Measurements from ENCODE around the gene LRIG1. TPM values are rescaled to one million over a fixed set of nuclear protein-coding genes. Genes with fewer than 3 reads are reported as not detected.
"Not testable (repeated sequence)": the region's sequence is repeated elsewhere in the genome, so short reads cannot be mapped to it uniquely, and the experiment has no call there.

LRIG1 gene
- total RNA-seq, 1 experiment from 2014 or later = 16.0 TPM

DNA sequence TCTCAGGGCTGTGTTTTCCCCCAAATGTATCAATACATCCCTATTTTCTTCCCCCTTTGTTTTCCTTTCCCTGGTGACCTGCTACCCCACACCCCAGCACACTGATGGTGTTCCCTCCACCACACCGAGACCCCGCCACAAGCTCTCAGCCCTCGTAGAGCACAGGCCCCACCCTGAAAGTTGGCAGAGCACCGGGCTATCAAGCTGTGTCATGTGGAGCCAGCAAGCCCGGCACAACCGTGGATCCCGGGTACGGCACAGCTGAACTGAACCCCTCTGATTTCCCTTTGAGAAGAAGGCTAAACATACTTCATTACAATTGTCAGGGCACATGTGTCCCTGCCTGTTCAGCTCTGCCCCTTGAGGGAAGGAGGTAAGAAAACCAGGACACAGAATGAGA, 69.9 kb downstream of the LRIG1 start:
- H3K4me1 ChIP-seq (replicated peaks) = peaks cover 13% of the 10 kb centered on the region
- H3K4me3 ChIP-seq = no peak overlapping the region
- no peaks in the 10 kb centered on the region for H3K27me3 ChIP-seq (replicated peaks)
- no peaks in the 10 kb centered on the region for H3K9me3 ChIP-seq (replicated peaks)
- no peaks in the 10 kb centered on the region for H3K36me3 ChIP-seq
- no peak for DNase-seq (ENCODE audit: low read depth in 1 of 2, low spot score in 2 of 2)
- no peak overlapping the region for H3K27ac ChIP-seq

DNA sequence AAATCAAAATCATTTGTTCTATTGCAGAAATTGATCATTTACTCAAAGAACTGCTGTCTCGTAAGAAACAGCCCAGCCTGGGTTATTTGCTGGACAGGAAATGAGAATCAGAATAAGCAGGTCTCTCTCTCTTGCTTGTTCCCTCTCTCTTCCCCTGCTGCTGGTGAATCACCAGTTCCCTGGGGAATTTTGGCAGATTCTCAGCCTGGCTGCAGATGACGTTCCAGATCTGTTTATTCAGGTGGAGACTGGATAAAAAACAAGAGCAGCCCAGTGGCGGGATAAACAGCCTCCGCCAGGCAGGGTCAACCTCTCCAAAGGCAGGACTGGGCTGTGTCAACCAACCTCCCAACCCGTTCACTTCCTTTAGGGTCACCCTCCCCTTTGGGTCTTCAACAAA, 72.1 kb downstream of the LRIG1 start:
- Histone ChIP-seq H3K27me3 (replicated peaks) (no peaks in the 10 kb centered on the region), H3K4me1 (replicated peaks) (peaks cover 17% of the 10 kb centered on the region), H3K36me3 (no peaks in the 10 kb centered on the region), H3K27ac (peak overlapping the region; percentile 30; the same call in 1 of the 2 replicates), H3K9me3 (replicated peaks) (no peaks in the 10 kb centered on the region), H3K4me3 (no peak overlapping the region)
- peak; percentile 90 to 92 for DNase-seq (ENCODE audit: low read depth in 1 of 2, low spot score in 2 of 2)

DNA sequence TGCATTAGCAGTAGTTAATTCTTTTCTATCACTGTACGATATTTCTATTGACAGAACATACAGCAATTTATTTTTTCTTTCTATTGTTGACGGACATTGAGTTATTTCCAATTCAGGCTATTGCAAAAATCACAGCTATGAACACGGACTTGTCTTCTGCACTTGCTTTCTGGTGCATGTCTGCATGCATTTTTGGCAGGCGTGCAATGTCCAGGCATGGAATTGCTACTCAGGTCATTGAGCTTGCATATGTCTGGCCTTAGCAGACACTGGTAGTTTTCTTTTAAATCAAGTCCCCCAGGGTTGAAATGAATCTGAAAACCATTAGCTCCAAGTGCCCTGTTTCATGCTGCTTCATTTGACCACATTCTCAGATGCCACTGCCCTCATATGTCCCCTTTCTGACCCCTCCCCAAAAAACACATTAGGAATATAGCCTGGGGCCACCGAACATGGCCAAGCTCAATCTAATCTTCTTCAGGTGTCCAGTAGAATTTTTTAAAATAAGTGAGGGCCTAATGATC, 72.8 kb downstream of the LRIG1 start:
- Histone ChIP-seq H3K4me1 (replicated peaks) (peaks cover 21% of the 10 kb centered on the region), H3K36me3 (no peaks in the 10 kb centered on the region), H3K9me3 (replicated peaks) (no peaks in the 10 kb centered on the region), H3K27ac (peak overlapping the region; percentile 30; the same call in 1 of the 2 replicates), H3K4me3 (no peak overlapping the region), H3K27me3 (replicated peaks) (no peaks in the 10 kb centered on the region)
- no peak for DNase-seq (ENCODE audit: low read depth in 1 of 2, low spot score in 2 of 2)

DNA sequence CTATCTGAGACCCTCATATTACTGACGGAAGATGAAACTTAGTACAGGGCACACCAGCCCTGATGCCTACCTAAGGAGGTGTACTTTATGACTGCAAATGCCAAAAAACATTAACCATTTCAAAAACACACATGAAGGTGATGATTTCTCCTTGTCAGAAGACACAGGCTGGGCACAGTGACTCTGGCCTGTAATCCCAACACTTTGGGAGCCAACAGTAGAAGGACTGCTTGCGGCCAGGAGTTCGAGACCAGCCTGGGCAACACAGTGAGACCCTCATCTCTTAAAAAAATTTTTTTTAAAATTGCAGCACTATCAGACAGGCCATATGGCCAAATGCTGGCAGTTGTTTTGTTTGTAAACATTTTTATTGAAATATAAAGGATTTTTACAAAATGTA, 73.5 kb downstream of the LRIG1 start:
- Histone ChIP-seq H3K9me3 (replicated peaks) (no peaks in the 10 kb centered on the region), H3K4me3 (no peak overlapping the region), H3K27me3 (replicated peaks) (no peaks in the 10 kb centered on the region), H3K27ac (no peak overlapping the region), H3K4me1 (replicated peaks) (peaks cover 21% of the 10 kb centered on the region), H3K36me3 (no peaks in the 10 kb centered on the region)
- no peak for DNase-seq (ENCODE audit: low read depth in 1 of 2, low spot score in 2 of 2)

DNA sequence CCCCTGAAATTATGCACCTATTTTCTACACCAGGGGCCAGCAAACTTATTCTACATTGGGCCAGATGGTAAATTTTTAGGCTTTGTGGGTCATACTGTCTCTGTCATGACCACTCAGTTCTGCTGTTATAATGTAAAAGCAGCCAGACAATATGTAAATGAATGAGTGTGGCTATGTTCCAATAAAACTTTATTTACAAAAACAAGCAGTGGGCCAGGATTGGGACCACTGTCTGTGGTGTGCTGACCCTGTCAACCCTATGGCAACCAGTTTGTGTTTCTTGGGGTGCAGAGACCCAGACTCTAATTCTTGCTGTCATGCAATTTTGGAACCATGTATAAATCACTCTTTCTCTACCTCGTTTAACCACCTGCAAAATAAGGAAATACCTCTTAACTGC, 74.7 kb downstream of the LRIG1 start:
- Histone ChIP-seq H3K4me1 (replicated peaks) (peaks cover 21% of the 10 kb centered on the region), H3K4me3 (no peak overlapping the region), H3K27ac (no peak overlapping the region), H3K9me3 (replicated peaks) (0 out of 2 replicates have a peak, but pooled peaks cover 2% of the 10 kb centered on the region), H3K36me3 (no peaks in the 10 kb centered on the region), H3K27me3 (replicated peaks) (no peaks in the 10 kb centered on the region)
- DNase-seq (ENCODE audit: low read depth in 1 of 2, low spot score in 2 of 2) = no peak

DNA sequence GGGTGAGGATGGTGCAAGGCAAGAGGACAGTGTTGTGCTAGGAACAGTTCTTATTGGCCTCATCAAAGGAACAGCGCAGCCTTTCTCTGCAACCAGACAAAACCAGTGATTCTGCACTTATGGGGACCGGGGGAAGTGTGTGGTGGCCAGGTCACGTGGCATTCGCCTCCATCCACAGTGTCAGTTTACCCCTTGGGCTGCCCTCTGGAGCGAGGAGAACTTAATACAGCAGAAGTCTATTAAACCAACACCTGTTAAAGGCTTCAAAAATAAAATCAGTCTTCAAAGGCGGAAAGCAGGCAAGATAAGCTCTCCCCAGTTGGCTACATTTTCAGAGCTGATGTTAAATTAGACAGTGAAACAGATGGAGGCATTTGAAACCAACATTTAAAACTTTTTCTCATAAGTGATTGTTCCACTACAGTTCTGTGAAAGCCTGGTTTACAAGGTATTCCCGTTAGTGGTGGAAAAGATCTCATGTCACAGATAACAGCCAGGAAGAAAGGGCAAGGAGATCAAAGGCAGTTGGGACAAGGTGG, 75.2 kb downstream of the LRIG1 start:
- no peak for DNase-seq (ENCODE audit: low read depth in 1 of 2, low spot score in 2 of 2)
- Histone ChIP-seq H3K4me3 (no peak overlapping the region), H3K9me3 (replicated peaks) (0 out of 2 replicates have a peak, but pooled peaks cover 2% of the 10 kb centered on the region), H3K36me3 (no peaks in the 10 kb centered on the region), H3K27me3 (replicated peaks) (no peaks in the 10 kb centered on the region), H3K27ac (no peak overlapping the region), H3K4me1 (replicated peaks) (peaks cover 21% of the 10 kb centered on the region)

DNA sequence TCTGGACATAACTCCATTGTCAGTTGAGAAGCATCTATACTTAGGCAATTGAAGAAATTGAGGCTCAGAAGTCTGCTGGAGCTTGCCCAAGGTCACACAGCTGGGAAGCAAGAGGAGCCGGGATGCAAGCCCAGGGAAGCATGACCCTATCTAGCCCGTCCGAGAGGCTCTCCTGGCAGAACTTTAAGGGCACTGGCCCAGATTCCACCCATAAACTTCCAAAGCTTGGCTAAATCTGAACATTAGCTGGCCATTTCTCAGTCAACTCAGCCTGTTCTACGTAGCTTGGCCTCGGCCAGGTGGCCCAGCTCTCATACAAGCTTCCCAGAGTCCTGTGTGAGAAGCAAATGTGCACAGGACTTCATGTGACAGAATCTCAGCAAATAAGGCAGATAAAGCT, 75.8 kb downstream of the LRIG1 start:
- H3K4me3 ChIP-seq = no peak overlapping the region
- no peak for DNase-seq (ENCODE audit: low read depth in 1 of 2, low spot score in 2 of 2)
- no peak overlapping the region for H3K27ac ChIP-seq

DNA sequence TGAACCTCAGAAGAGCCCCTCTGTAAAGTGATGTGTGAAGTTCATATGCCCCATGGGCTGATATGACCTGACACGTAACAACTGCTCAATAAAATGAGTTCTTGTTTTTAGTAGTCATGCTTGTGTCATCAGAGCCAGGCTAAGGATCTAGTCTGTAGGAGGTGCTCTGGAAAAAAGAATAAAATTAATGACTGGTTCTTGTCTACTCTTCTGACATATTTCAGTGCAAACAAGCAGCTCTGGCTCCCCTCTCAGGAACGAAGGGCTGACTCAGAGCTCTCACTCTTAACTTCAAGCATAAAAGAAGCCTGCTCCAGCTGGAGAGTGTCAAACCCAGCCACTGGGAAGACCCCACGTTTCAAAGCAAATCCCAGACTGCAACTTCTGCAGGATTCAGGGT, 77.0 kb downstream of the LRIG1 start:
- no peaks in the 10 kb centered on the region for H3K27me3 ChIP-seq (replicated peaks)
- H3K4me1 ChIP-seq (replicated peaks) = peaks cover 19% of the 10 kb centered on the region
- no peak for DNase-seq (ENCODE audit: low read depth in 1 of 2, low spot score in 2 of 2)
- no peaks in the 10 kb centered on the region for H3K36me3 ChIP-seq
- no peak overlapping the region for H3K4me3 ChIP-seq
- 0 out of 2 replicates have a peak, but pooled peaks cover 2% of the 10 kb centered on the region for H3K9me3 ChIP-seq (replicated peaks)
- no peak overlapping the region for H3K27ac ChIP-seq

More for the DNA sequence above, 75.8 kb downstream of the LRIG1 start:
- no peaks in the 10 kb centered on the region for H3K36me3 ChIP-seq
- no peaks in the 10 kb centered on the region for H3K27me3 ChIP-seq (replicated peaks)
- 0 out of 2 replicates have a peak, but pooled peaks cover 2% of the 10 kb centered on the region for H3K9me3 ChIP-seq (replicated peaks)
- peaks cover 21% of the 10 kb centered on the region for H3K4me1 ChIP-seq (replicated peaks)

DNA sequence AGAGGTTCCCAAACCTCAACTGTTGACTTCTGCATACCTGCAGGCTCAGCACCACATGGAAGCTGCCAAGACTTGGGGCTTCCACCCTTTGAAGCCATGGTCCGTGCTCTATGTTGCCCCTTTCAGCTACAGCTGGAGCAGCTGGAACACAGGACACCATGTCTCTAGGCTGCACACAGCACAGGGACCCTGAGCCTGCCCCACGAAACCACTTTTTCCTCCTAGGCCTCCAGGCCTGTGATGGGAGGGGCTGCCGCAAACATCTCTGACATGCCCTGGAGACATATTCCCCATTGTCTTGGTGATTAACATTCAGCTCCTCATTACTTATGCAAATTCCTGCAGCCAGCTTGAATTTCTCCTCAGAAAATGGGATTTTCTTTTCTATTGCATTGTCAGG, 78.9 kb downstream of the LRIG1 start:
- not testable (repeated sequence) for H3K36me3 ChIP-seq; H3K9me3 ChIP-seq (replicated peaks); H3K27ac ChIP-seq; H3K27me3 ChIP-seq (replicated peaks); H3K4me3 ChIP-seq; DNase-seq (ENCODE audit: low read depth in 1 of 2, low spot score in 2 of 2)
- peaks cover 24% of the 10 kb centered on the region for H3K4me1 ChIP-seq (replicated peaks)

DNA sequence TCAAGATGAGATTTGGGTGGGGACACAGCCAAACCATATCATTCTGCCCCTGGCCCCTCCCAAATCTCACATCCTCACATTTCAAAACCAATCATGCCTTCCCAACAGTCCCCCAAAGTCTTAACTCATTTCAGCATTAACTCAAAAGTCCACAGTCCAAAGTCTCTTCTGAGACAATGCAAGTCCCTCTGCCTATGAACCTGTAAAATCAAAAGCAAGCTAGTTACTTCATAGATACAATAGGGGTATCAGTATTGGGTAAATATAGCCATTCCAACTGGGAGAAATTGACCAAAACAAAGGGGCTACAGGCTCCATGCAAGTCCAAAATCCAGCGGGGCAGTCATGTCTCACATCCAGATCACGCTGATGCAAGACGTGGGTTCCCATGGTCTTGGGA, 79.7 kb downstream of the LRIG1 start:
- not testable (repeated sequence) for DNase-seq (ENCODE audit: low read depth in 1 of 2, low spot score in 2 of 2); H3K9me3 ChIP-seq (replicated peaks); H3K27ac ChIP-seq; H3K27me3 ChIP-seq (replicated peaks); H3K4me3 ChIP-seq; H3K36me3 ChIP-seq
- peaks cover 24% of the 10 kb centered on the region for H3K4me1 ChIP-seq (replicated peaks)

DNA sequence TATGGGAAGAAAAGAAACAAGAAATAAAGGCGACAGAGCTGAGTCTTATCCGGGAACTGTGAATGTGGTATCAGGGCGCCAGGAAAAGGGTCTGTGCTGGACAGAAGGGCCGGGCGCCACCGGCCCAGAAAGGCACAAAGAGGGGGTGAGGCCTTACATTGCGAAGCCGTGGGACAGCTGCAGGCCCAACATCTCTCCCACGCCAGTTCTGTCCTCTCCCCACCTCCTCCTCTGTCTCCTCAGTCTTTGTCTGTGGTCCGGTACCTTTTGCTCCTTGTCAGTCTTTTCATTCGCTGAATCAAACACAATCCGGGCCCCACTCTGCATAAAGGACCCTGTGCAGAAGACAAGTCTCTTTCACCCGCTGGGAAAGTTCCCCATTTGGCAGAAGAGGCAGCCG, 81.8 kb downstream of the LRIG1 start:
- Histone ChIP-seq H3K27ac (peak overlapping the region; percentile 28), H3K36me3 (peaks cover 6% of the 10 kb centered on the region; the same call in 1 of the 2 replicates), H3K27me3 (replicated peaks) (no peaks in the 10 kb centered on the region), H3K9me3 (replicated peaks) (0 out of 2 replicates have a peak, but pooled peaks cover 2% of the 10 kb centered on the region), H3K4me1 (replicated peaks) (peaks cover 24% of the 10 kb centered on the region), H3K4me3 (no peak overlapping the region)
- no peak for DNase-seq (ENCODE audit: low read depth in 1 of 2, low spot score in 2 of 2)

DNA sequence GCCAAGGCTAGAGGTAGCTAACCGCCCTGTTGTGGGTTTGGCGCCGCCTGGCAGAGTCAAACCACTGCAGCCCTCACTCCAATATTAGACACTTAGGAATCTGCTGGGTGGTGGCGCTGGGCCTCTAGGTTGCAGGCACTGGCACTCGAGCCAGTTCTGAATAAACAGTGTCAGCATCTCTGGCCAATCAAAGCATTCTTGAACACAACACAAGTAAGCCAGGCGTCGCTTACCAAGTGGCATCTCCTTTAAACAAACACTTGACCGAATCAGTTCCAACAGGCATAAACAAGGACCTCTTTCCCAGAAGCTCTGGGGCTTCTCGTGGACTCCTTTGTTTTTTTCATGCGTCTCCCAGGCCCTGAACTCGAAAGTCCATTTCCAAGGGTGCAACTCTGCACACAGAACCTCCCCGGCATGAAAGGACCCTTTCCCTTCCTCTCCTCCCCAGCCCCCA, 82.3 kb downstream of the LRIG1 start:
- no peak overlapping the region for H3K4me3 ChIP-seq
- peak; percentile 70 to 78 for DNase-seq (ENCODE audit: low read depth in 1 of 2, low spot score in 2 of 2)
- no peaks in the 10 kb centered on the region for H3K27me3 ChIP-seq (replicated peaks)
- H3K36me3 ChIP-seq = peaks cover 6% of the 10 kb centered on the region; the same call in 1 of the 2 replicates
- 0 out of 2 replicates have a peak, but pooled peaks cover 2% of the 10 kb centered on the region for H3K9me3 ChIP-seq (replicated peaks)
- peaks cover 24% of the 10 kb centered on the region for H3K4me1 ChIP-seq (replicated peaks)
- peak overlapping the region; percentile 28 for H3K27ac ChIP-seq

DNA sequence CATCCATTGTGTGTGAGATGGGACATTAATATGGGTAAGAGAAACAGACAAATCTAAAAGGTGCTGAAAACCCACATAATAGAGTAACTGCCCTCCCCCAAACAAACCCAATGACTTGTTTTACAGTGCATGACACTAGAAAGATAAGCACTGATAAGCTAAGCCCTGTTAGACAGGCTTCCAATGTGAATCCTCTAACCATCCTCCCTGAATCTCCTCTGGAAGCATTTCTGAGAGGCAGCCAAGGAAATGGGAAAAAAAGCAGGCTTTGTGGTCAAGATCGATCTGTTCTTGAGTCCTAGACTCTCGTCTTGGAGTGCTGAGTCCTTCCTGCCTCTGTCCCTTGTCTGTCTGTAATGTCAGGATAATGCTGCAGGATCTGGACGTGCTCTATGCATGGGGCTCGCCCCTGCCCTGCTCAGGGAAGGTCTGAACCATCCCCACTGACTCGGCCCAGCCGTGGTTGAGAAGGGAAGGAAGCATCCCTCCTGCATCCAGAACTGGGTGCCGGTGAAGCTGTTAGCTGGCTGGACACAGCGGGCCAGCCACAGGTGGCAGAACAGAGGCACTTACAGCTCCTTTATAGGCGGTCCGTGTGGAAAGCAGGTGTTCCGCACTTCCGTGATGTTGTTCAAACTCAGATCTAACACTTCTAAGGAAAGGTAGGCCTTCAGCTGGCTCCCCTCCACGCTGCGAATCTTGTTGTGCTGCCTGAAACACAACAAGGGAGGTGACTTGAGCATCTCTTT, 84.1 kb downstream of the LRIG1 start:
- no peak for DNase-seq (ENCODE audit: low read depth in 1 of 2, low spot score in 2 of 2)

DNA sequence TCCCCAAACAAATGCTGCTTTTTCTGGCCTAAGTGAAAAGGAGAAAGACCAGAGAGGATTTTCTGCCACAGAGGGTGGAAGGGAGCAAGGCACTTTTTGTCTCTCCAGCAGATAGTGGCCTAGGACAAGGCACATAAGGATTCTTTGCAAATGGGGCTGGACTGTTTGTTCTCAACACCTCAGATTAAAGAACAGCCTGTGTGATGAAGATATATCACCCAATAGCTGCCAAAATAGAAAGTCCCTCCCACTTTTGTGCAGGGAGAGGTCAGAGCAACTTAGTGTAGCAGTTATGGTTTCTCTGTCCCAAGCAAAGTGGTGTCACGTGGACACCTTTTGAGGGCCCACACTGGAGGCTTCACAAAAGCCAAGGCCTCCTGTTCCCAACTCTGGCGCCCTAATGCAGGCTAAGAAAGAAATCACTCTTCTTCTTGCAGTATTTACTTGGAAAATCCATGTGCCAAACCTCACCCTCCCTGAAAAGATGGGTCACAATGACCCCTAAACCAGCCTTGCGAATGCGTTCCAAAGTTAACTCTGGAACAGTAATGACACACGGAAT, 84.9 kb downstream of the LRIG1 start:
- H3K27ac ChIP-seq = no peak overlapping the region
- H3K27me3 ChIP-seq (replicated peaks) = no peaks in the 10 kb centered on the region
- no peak for DNase-seq (ENCODE audit: low read depth in 1 of 2, low spot score in 2 of 2)
- peaks cover 40% of the 10 kb centered on the region for H3K4me1 ChIP-seq (replicated peaks)
- H3K4me3 ChIP-seq = no peak overlapping the region
- H3K36me3 ChIP-seq = peaks cover 13% of the 10 kb centered on the region; the same call in 1 of the 2 replicates
- H3K9me3 ChIP-seq (replicated peaks) = no peaks in the 10 kb centered on the region

More for the DNA sequence above, 84.1 kb downstream of the LRIG1 start:
- Histone ChIP-seq H3K27me3 (replicated peaks) (no peaks in the 10 kb centered on the region), H3K4me1 (replicated peaks) (peaks cover 37% of the 10 kb centered on the region), H3K36me3 (peaks cover 13% of the 10 kb centered on the region; the same call in 1 of the 2 replicates), H3K27ac (no peak overlapping the region), H3K9me3 (replicated peaks) (0 out of 2 replicates have a peak, but pooled peaks cover 2% of the 10 kb centered on the region), H3K4me3 (no peak overlapping the region)

Measured in SJSA1 (cell line).